GM12878 (cell line): Measurements from ENCODE around the gene OMP. TPM values are rescaled to one million over a fixed set of nuclear protein-coding genes. Genes with fewer than 3 reads are reported as not detected.

Experiments used
- ATAC-seq: fragments of 200-7000 bp; cut with Tn5 transposase; 3 replicates; pipeline ENCODE4 v1.9.1; 2020; ENCODE audit warnings: mild to moderate bottlenecking, moderate library complexity
- BruUV-seq: library from RNA; stranded (reverse); fragments of 400-500 nt; replicated peaks from 2 replicates; lab custom pipeline; 2021; lab: Mats Ljungman, UMichigan
- CTCF ChIA-PET: fragments of 300-600 bp; sonication (Branson Sonifier 250); formaldehyde crosslinking; extraction: SDS; loops from one replicate; lab custom pipeline; 2021; ENCODE audit warnings: inconsistent platforms; lab: Yijun Ruan, JAX
- POLR2A ChIA-PET: fragments of 350-600 bp; formaldehyde crosslinking; extraction: SDS; loops from one replicate; lab custom pipeline; 2021; ENCODE audit warnings: inconsistent platforms; lab: Charles Lee
- RAD21 ChIA-PET: fragments of 300-600 bp; sonication (Branson Sonifier 250); formaldehyde crosslinking; loops from one replicate; lab custom pipeline; 2023; ENCODE audit warnings: antibody characterized with exemption; ENCODE audit not compliant: unreplicated experiment; lab: Charles Lee
- SMC1A ChIA-PET: fragments of 300-600 bp; sonication (Branson Sonifier 250); formaldehyde crosslinking; loops from one replicate; lab custom pipeline; 2023; ENCODE audit not compliant: unreplicated experiment, uncharacterized antibody; lab: Charles Lee
- DNase-seq: peaks from one replicate; pipeline ENCODE4 v3.0.0-alpha.2; 2011; ENCODE audit warnings: low read depth, low spot score
- FAIRE-seq: peaks from 3 replicates; lab custom pipeline; 2011; peaks lifted over from hg19 to GRCh38; lab: Jason Lieb, UNC
- H2AFZ ChIP-seq: 2 replicates; pipeline ENCODE4 v1.6.0; 2011; ENCODE audit warnings: low read depth, low read length, control low read depth; ENCODE audit not compliant: control insufficient read depth
- H3K27ac ChIP-seq: 2 replicates; pipeline ENCODE4 v1.5.1; 2011; ENCODE audit warnings: control low read depth; ENCODE audit not compliant: control insufficient read depth, insufficient read depth
- H3K27me3 ChIP-seq, 2 experiments: replicated peaks in 1 of 2; 2 replicates each; pipeline versions ENCODE4 v1.6.0 to v1.6.1; 2011; ENCODE audit warnings: low read length in 1 of 2; ENCODE audit not compliant: control insufficient read depth in 2 of 2, insufficient read depth in 2 of 2
- H3K36me3 ChIP-seq, 2 experiments: 2 replicates each; pipeline ENCODE4 v1.5.1; 2011; ENCODE audit warnings: low read length in 1 of 2; ENCODE audit not compliant: control insufficient read depth in 2 of 2, insufficient read depth in 2 of 2
- H3K4me1 ChIP-seq: 2 replicates; pipeline ENCODE4 v1.6.1; 2011; ENCODE audit warnings: mild to moderate bottlenecking, low read length, moderate library complexity, mixed read lengths; ENCODE audit not compliant: control insufficient read depth, insufficient read depth
- H3K4me2 ChIP-seq: 2 replicates; pipeline ENCODE4 v1.6.0; 2011; ENCODE audit warnings: control low read depth; ENCODE audit not compliant: control insufficient read depth, insufficient read depth
- H3K4me3 ChIP-seq: fragments of 200-600 bp; sonication (generic); 2 replicates; pipeline ENCODE4 v1.5.1; 2016
- H3K79me2 ChIP-seq: 2 replicates; pipeline ENCODE4 v1.6.0; 2011; ENCODE audit warnings: low read length; ENCODE audit not compliant: control insufficient read depth, insufficient read depth
- H3K9ac ChIP-seq: 2 replicates; pipeline ENCODE4 v1.8.0; 2011; ENCODE audit warnings: low read length, control low read depth, mixed read lengths; ENCODE audit not compliant: control insufficient read depth, insufficient read depth
- H3K9me3 ChIP-seq: replicated peaks from 3 replicates; pipeline ENCODE4 v1.5.1; 2011; ENCODE audit warnings: mild to moderate bottlenecking, low read length; ENCODE audit not compliant: control insufficient read depth, insufficient read depth
- H4K20me1 ChIP-seq: 2 replicates; pipeline ENCODE4 v1.6.0; 2011; ENCODE audit not compliant: control insufficient read depth, insufficient read depth
- CTCF ChIP-seq, 3 experiments: IDR thresholded peaks in 2 of 3; conservative IDR thresholded peaks in 1 of 3; 2 replicates each; pipeline ENCODE4 v1.5.1; 2011; ENCODE audit warnings: low read depth in 3 of 3, low read length in 3 of 3, mild to moderate bottlenecking in 3 of 3, control low read depth in 2 of 3, moderate library complexity in 2 of 3, inconsistent platforms in 1 of 3, mixed read lengths in 1 of 3; ENCODE audit not compliant: control insufficient read depth in 2 of 3, insufficient read depth in 1 of 3; ENCODE audit errors: extremely low read depth in 1 of 3
- GATAD2B ChIP-seq: fragments of 450-650 bp; conservative IDR thresholded peaks from 2 replicates; pipeline ENCODE4 v1.6.1; 2017; ENCODE audit warnings: low read depth, mild to moderate bottlenecking, moderate library complexity
- KDM1A ChIP-seq: fragments of 200-600 bp; sonication (generic); IDR thresholded peaks from 2 replicates; pipeline ENCODE4 v1.6.1; 2016; ENCODE audit warnings: borderline replicate concordance
- MTA2 ChIP-seq: fragments of 450-650 bp; IDR thresholded peaks from 2 replicates; pipeline ENCODE4 v1.6.1; 2016; ENCODE audit warnings: low read depth, mild to moderate bottlenecking, moderate library complexity
- MXI1 ChIP-seq: fragments of 150-350 bp; IDR thresholded peaks from 2 replicates; pipeline ENCODE4 v1.6.1; 2011; ENCODE audit warnings: low read depth, mild to moderate bottlenecking, inconsistent platforms, low read length, improper control_type of control experiment
- NFIC ChIP-seq: IDR thresholded peaks from 2 replicates; pipeline ENCODE4 v1.6.1; 2012; ENCODE audit warnings: low read depth, mild to moderate bottlenecking, inconsistent platforms, low read length, moderate library complexity
- NKRF ChIP-seq: fragments of 450-650 bp; conservative IDR thresholded peaks from 2 replicates; pipeline ENCODE4 v1.6.1; 2017; ENCODE audit warnings: mild to moderate bottlenecking, moderate library complexity
- NR2C1 ChIP-seq: fragments of 450-650 bp; IDR thresholded peaks from 2 replicates; pipeline ENCODE4 v1.6.1; 2017; ENCODE audit warnings: antibody characterized with exemption, mild to moderate bottlenecking, moderate library complexity
- PAX8 ChIP-seq: fragments of 450-650 bp; IDR thresholded peaks from 2 replicates; pipeline ENCODE4 v1.6.1; 2017; ENCODE audit warnings: mild to moderate bottlenecking, moderate library complexity
- RAD21 ChIP-seq: IDR thresholded peaks from 2 replicates; pipeline ENCODE4 v1.6.1; 2011; ENCODE audit warnings: mild to moderate bottlenecking, low read depth, low read length, moderate library complexity; ENCODE audit not compliant: insufficient read depth
- RFX5 ChIP-seq: IDR thresholded peaks from 2 replicates; pipeline ENCODE4 v1.6.1; 2011; ENCODE audit warnings: low read depth, low read length, improper control_type of control experiment
- SMAD5 ChIP-seq: IDR thresholded peaks from 2 replicates; pipeline ENCODE4 v1.6.1; 2016; ENCODE audit warnings: antibody characterized with exemption, low read depth
- SP1 ChIP-seq: IDR thresholded peaks from one replicate; pipeline ENCODE4 v1.6.1; 2011; ENCODE audit warnings: low read depth, low read length
- SUZ12 ChIP-seq: fragments of 200-600 bp; sonication (generic); IDR thresholded peaks from one replicate; pipeline ENCODE4 v1.6.1; 2018; ENCODE audit warnings: antibody characterized with exemption, mild to moderate bottlenecking; ENCODE audit not compliant: unreplicated experiment
- TCF7 ChIP-seq: IDR thresholded peaks from 2 replicates; pipeline ENCODE4 v1.6.1; 2014; ENCODE audit warnings: antibody characterized with exemption, borderline replicate concordance
- WRNIP1 ChIP-seq: IDR thresholded peaks from 2 replicates; pipeline ENCODE4 v1.6.1; 2011; ENCODE audit warnings: low read depth, low read length, improper control_type of control experiment, borderline replicate concordance
- ZNF217 ChIP-seq: fragments of 450-650 bp; IDR thresholded peaks from 2 replicates; pipeline ENCODE4 v1.6.1; 2017; ENCODE audit warnings: antibody characterized with exemption, mild to moderate bottlenecking
- ZNF384 ChIP-seq: IDR thresholded peaks from 2 replicates; pipeline ENCODE4 v1.6.1; 2012; ENCODE audit warnings: low read depth, mild to moderate bottlenecking, low read length, improper control_type of control experiment, borderline replicate concordance
- ZNF687 ChIP-seq: fragments of 450-650 bp; IDR thresholded peaks from 2 replicates; pipeline ENCODE4 v1.6.1; 2017; ENCODE audit warnings: mild to moderate bottlenecking, moderate library complexity
- WGBS: methylation state at CpG from one replicate; pipeline ENCODE4 v1.1.6; 2016; ENCODE audit warnings: low lambda C conversion rate; ENCODE audit not compliant: insufficient replicate concordance, insufficient coverage; ENCODE audit errors: missing lambda C conversion rate; 5-methylcytosine and 5-hydroxymethylcytosine counted together
- in situ Hi-C: fragments of 300-500 bp; cut with MboI; formaldehyde crosslinking; loops from 9 replicates; pipeline ENCODE4 v1.14.3; 2018; ENCODE audit warnings: mixed read lengths
- intact Hi-C: fragments of 100-400 bp; cut with micrococcal nuclease; formaldehyde crosslinking; loops from one replicate; pipeline ENCODE4 v1.14.2; 2022; ENCODE audit not compliant: unreplicated experiment
- polyA plus RNA-seq, 11 experiments: library from polyadenylated mRNA; depleted of rRNA in 4 of 11; unstranded in 6 of 11; stranded (reverse) in 5 of 11; fragments of >200 nt; fragmentation: Nextera tagmentation in 4 of 11; fragmentation: Illumina TruSeq in 1 of 11; extraction: Ambion mirVana in 4 of 11; extraction: Trizol in 1 of 11; gene quantifications; 1 replicate in 1 of 11; 2 replicates in 10 of 11; pipeline versions ENCODE4 v1.2.1 to v1.2.3, GENCODE V29; 2011 to 2016; ENCODE audit warnings: inconsistent platforms in 2 of 11, missing spikeins in 2 of 11, low read depth in 1 of 11
- total RNA-seq, 4 experiments: library from RNA; depleted of rRNA in 3 of 4; stranded (reverse); fragments of >200 nt in 3 of 4; fragmentation: Illumina TruSeq in 1 of 4; extraction: Trizol in 1 of 4; gene quantifications; 2 replicates each; pipeline versions ENCODE4 v1.2.1 to v1.2.3, GENCODE V29; 2013 to 2021

Gene OMP
- total and polyA plus RNA-seq, 10 of the 15 experiments (the other 5 are each of a cell fraction or from before 2014, with no cell fraction given): not detected

GRCh38 chr11:77111946-77112345 lies 9.3 kb downstream of the OMP start:
- H4K20me1 ChIP-seq: no peaks in the 10 kb centered on the region
- ChIA-PET CTCF (interaction anchor here (1.2 to 3.3 kb wide), 3 partner anchors 9 to 20 kb away, joined by 3 to 12 read pairs (median 5); partner anchors contain the start of genes MYO7A and OMP), POLR2A (no interaction called here), RAD21 (no interaction called here), SMC1A (interaction anchor here (1.5 kb wide), 1 partner anchor 192 kb away, joined by 3 read pairs; no protein-coding TSS in a partner anchor)
- in situ Hi-C loops (no loop called here), intact Hi-C loops (no loop called here)
- no peak overlapping the region for H3K9ac ChIP-seq
- no peaks in the 10 kb centered on the region for H3K4me1 ChIP-seq
- DNase-seq: no peak
- H3K4me2 ChIP-seq: no peak overlapping the region
- no peak for FAIRE-seq
- no TSS peak for BruUV-seq
- H2AFZ ChIP-seq: no peak overlapping the region
- H3K79me2 ChIP-seq: no peaks in the 10 kb centered on the region
- no peak overlapping the region for H3K4me3 ChIP-seq
- H3K27ac ChIP-seq: no peak overlapping the region
- 19% methylated on average over 6 of the region's 6 CpGs for WGBS
- no peak for ATAC-seq
- H3K9me3 ChIP-seq: no peaks in the 10 kb centered on the region
- H3K36me3 ChIP-seq: no peaks in the 10 kb centered on the region
- H3K27me3 ChIP-seq: no peaks in the 10 kb centered on the region; a peak in 1 of 4 replicates
- TF ChIP-seq RFX5 (no peak), TCF7 (no peak), NR2C1 (no peak), WRNIP1 (no peak), PAX8 (no peak), ZNF687 (no peak), ZNF384 (no peak), RAD21 (no peak), SP1 (no peak), NKRF (no peak), GATAD2B (no peak), KDM1A (no peak), ZNF217 (no peak), NFIC (no peak), SMAD5 (no peak), CTCF (IDR thresholded peaks at IDR 0.05 in 2 of 3, conservative IDR thresholded peaks at IDR 0.05 in 1 of 3; ENCODE audit: control insufficient read depth in 2 of 3, extremely low read depth in 1 of 3, insufficient read depth in 1 of 3, low read depth in 3 of 3, low read length in 3 of 3) (no peak), SUZ12 (no peak), MXI1 (no peak), MTA2 (no peak)
